HG02884 (cell line): Measurements from ENCODE around the gene FAM216B.
"Not testable (repeated sequence)": the region's sequence is repeated elsewhere in the genome, so short reads cannot be mapped to it uniquely, and the experiment has no call there.

Experiments
- ATAC-seq: cut with Tn5 transposase; IDR thresholded peaks from one replicate; pipeline ENCODE4 v1.9.1; 2021; ENCODE audit warnings: mild to moderate bottlenecking, moderate library complexity; ENCODE audit not compliant: unreplicated experiment

The FAM216B gene

DNA sequence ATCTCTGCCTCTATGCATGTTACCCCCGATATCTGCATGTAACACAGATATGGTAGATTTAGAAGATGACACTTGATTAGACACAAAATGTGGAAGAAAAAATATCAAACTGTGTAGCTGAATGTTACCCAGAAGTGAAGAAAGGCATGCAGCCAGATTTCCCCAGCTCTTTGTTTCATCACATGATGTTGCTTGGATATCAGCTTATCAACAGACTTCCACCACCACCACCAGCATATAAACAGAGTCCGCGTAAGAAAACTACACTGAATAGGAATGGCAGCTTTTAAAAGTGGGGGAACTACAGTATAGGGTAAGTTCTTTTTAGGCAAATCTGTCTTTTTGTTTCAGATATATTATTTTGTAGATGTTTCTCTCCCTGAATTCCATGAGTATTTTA is at the start of gene FAM216B:
TSS of gene FAM216B (plus strand) at position 233 of the 400 bp plus-strand sequence. CDS start 2,484 bp downstream, outside the sequence.
- ATAC-seq: no peak

DNA sequence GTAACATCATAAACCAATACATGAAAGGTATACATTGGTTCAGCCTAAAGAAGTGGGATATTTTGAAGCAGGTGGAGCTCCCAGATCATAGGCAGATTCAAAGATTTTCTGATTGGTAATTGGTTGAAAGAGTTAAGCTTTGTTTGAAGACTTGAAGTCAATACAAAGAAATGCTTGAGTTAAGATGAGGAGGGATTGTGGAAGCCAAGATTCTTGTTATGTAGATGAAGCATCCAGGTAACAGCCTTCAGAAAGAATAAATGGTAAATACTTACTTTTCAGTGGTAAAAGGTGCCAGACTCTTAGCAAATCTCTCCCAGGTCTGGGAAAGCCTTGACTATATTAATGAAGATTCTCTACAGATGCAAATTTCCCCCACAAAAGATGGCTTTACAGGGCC is 49.3 kb upstream of the FAM216B start:
- ATAC-seq: no peak

DNA sequence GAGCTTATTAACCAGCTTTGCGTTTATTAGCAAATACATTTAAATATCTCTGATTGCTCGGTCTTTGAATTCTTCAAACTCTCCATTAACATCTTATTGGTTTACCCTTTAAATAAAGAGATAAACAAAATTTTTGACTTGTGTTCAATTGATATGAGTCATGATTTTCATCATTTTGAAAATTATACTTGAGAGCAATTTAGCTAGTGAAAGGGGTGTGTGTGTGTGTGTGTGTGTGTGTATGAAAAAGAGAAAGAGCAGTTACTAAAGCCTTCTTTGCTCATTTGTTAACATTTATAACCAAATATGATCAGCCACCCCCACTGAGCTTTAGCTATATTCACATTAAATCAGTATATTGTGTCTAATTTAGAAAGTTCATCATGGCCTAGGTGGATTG is 48.3 kb upstream of the FAM216B start:
- ATAC-seq: no peak

DNA sequence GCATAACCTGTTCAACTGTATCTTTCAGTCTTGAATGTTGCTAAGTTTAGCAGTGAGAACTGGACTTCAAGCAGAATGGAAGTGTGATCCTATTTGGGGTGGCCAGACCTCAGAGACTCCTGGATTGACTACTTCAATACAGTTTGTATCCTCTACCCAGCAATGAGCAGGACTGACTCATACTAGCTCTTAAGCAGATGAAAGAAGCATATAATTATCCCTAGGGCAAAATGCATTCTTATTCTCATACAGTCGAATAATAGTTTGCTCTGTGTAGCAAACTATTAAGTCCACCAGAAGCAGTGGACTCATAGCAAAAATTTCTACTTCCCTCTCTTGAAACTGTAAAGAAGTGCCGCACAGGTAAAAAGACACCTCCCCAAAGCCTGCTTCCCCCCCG is 46.4 kb upstream of the FAM216B start:
- no peak for ATAC-seq

DNA sequence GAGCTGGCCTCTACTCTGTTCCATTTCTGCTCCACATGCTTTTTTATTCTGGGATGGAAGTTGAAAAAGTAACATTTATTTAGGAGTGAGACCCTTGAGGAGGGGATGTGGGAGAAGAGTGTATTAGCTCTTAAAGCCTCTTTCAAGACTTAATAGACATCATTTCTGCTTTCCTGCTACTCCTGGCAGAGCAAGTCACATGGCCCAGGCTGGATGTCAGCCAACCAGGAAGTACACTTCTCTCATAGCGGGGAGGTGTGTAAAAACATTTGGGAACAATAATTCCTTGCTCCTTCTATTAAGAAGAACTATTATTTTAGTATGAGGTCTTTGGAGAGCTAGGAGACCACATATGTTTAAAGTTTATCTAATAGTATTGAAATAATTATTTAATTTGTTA is 40.6 kb upstream of the FAM216B start:
- no peak for ATAC-seq

DNA sequence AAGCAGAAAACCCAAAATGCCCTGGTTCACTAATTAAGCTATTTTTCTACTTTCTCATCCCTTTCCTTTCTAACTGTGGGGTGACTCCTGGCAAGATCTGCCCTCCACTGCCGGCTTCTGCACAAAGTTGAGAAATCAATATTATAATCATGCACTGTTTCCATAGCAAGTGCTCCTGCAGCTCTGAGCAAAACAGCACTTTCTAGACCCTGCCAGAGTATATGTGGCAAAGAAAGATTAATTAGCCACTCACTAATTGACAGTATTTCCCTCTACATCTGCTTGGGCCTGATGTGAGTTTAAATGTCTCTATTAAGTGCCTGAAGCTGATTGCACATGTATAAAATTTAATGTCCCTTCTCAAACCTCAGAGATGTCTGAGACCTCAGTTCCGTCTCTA is 39.5 kb upstream of the FAM216B start:
- no peak for ATAC-seq

DNA sequence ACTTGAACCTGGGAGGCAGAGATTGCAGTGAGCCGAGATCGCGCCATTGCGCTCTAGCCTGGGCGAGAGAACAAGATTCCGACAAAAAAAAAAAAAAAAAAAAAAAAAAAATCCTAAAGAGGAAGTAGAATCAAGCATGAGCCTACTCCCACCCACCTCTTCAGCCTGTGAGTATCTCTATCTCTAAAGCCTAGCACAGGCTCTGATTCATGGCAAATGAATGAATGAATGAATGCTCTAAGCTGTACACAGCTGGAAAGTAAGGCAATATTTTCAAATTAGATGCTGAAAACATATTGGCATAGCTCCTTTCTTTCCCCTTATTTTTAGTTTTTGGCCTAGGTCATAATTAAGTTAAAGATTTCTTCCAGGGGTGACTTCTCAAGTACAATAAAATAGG is 35.7 kb upstream of the FAM216B start:
- ATAC-seq: no peak

DNA sequence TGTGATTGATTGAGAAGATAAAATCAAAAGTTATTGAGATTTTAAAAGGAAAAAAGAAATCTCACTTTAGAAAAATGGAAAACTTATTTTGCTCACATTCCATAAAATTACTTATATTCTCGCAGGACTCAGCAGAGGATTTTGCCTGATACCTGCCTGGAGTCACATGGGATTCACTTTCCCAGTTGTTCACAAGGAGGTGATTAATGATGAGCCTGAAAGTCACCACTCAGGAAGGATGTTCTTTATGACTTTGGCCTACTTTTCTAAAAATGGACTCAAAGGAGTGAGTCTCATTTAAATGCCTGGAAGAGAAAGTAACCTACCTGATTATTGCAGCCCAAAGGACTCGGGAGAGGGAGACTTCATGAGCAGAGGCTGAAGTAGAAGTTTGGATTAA is 34.5 kb upstream of the FAM216B start:
- no peak for ATAC-seq

DNA sequence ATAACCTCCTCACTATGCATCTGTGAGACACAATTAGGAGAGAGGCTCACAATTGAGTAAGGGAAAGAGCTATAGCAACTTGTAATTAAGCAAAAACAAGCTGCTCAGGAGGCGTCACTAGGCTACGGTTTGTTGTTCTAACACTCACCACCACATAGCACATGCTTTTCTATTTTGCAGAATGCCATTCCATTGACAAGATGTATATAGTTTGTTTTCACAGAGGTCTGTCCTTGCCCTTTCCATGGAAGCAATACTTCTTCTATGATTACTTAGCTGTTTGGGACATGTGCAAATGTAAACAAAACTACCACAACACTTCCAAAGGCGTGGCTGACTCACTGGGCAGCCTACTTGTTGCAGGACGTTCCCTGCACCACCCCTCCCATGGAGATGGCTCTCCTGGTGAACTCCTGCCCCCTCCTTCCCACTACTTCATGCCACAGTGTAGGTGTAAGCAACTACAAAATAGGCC is 33.9 kb upstream of the FAM216B start:
- ATAC-seq: no peak

DNA sequence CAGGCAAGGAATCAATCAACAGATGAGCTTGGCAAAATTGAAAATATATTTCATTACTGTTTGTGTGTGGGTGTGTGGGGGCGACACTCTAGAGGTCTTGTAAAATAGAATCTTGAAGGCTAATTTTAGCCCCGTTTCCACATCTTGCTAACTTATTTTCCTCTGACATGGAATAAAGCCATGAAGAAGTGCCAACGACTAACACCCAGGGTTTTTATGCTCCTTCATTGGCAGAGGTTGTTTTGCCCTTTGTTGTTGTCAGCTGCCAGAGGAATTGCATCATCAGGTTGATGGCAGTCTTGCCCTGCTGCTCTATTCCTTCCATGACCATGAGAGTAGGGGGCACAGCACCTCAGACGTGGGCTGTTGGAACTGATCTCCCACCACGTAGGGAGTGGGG is 30.6 kb upstream of the FAM216B start:
- no peak for ATAC-seq

DNA sequence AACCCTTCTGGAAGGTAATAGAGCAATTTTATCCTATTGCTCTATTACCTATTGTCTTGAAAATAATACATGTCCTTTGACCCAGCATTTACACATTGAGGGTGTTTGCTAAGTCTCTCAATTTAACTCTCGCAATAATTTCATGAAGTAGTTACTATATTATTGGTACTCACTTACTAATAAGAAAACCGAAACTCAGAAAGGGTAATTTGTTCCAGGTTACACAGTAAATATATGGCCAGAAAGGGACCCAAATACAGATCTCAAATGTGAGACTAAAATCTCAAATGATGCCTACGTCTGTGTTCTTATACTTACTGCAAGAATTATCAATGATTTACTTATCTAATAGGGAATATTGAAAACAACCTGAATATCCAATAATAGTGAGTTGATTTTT is 29.7 kb upstream of the FAM216B start:
- ATAC-seq: peak; percentile 73

DNA sequence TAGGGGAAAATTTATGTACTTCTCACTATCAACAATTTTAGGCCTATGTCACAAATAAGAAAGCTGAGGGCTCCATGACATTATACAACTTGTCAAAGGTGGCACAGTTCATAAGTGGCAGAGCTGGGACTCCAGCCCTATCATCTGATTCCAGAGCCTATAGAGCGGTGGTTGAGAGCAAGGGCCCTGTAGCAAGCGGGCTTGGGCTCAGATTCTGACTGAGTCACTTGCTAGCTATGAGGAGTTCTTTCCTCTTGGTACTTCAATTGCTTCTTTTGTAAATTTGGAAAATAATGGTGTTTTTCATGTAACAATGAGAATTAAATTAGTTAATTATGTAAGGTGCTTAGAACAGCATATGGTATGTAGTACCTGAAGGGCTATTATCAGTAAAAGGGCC is 28.7 kb upstream of the FAM216B start:
- ATAC-seq: no peak

DNA sequence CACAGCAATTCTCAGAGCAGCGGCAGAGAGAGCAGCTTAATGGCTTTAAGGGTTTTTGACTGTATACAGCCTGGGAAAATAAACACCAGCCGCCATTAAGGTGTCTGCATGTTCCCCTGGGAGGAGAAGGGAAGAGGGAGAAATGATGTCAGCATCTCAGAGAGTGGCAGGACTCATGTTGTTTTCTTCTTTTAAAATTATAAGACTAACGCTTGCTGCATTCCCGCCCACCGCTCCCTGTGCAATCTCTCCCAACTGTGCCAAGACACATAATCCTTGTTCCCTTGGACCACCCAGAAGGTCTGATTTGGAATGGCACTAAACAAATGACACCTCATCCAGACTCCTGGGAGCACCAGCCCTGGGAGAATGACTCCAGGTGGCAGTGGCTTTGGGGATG is 27.7 kb upstream of the FAM216B start:
- ATAC-seq: no peak

DNA sequence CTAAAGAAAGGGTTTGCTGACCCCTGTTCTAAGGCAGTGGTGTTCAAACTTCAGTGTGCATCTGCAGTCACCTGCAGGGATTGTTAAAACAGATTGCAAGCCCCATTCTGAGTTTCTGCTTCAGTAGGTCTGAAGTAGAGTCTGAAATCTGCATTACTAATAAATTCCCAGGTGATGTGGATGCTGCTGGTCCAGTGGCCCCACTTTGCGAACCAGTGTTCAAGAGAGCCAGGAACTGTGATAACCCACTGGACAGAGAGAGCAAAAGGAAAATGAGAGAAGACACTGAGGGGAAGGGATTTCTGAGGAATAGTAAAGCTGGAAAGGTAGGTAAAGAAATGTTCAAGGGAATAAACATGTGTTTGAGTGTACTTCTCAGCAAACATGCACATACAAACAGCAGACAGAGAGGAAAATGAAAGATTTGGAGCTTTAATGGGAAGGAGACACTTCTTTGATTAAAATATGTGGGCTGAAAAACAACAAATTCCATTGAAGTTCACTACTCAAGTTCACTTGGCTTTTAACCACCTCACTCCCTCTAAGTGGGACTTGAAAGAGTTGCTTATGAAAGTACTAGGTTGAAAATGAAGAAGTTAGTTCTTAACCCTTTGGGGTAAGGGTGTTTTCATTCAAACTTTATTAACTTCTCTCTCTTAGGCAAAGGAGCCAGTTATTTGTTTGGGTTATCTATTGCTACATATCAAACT is 26.4 kb upstream of the FAM216B start:
- no peak for ATAC-seq

DNA sequence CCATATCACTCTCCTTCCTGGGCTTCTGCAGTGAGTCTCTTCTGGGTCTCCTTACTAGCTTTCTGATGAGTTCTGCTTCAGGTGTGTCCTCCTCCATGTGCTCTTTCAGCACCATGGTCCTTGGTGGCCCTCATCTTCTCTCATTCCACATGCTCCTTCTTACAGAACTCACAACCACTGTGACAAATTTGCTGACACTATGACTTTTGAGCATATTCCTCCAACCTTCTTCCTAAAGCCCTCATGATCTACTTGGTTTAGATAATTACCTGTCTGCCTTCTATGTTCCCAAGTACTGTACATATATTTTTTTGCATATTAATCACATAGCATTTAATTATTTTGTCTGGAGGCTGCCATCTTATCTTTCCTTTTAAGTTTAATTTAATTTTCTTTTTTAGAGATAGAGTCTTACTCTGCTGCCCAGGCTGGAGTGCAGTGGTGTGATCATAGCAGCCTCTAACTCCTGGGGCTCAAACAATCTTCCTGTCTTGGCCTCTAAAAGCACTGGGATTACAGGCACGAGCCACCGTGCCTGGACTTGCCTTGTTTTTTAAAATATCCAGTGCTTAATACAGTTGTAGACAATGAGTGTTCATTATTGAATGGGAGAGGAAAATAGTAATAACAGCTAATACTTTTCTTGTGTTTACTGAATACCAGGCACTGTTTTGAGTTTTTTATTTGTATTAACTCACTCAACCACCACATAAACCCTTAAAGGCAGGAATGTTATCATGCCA is 23.5 kb upstream of the FAM216B start:
- no peak for ATAC-seq

DNA sequence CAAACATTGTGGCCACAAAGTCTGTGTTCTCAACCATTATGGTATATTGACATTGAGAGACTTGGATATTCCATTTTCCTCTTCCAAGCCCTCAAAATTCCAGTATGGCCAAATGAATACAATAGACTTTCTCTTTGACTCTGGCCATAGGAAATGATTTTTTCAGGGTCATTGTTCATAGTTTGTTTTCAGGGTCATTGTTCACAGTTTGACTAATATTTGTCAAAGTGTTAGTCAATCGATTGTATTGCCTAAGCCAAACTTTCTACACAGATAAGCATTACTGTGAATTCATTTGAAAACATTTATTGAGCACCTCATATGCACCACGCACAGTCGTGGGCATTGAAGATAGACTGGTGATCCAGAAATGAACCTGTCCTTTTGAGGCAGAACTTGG is 22.9 kb upstream of the FAM216B start:
- ATAC-seq: no peak

DNA sequence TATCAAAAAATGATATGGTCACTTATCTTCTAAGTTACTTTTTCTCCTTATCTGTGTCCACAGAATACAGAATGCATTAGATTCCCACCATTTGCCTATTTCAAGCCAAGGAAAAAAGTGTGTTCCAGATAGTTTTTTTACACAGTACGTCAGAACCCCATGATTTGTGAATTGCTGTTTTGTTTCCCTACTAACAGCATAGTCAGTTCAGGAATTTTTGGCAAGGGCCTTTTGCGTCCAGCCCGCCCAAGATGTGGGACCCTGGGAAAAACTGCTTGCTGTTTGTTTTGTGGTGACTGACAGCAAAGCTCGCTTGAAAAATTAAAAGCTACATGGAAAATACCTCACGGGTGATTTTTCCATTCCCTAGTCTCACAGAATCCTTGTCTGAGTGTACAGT is 20.4 kb upstream of the FAM216B start:
- ATAC-seq: no peak

DNA sequence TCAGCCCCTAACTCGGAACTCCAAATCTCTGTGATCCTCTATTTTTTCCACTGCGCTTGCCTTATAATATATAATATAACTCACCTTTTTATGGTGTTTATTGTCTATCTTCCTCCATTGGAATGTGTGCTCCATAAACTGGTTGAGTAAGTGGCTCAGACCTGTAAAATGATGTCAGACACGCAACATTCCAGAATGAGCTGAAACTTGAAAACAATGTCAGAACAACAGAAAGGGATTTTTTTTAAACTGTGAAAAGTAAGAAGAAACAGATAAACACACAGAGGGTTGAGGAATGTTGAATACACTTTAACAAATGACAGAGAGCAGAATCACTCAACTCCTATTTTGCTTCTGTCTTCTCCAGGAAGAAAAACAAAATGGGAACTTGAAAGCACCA is 19.1 kb upstream of the FAM216B start:
- no peak for ATAC-seq

DNA sequence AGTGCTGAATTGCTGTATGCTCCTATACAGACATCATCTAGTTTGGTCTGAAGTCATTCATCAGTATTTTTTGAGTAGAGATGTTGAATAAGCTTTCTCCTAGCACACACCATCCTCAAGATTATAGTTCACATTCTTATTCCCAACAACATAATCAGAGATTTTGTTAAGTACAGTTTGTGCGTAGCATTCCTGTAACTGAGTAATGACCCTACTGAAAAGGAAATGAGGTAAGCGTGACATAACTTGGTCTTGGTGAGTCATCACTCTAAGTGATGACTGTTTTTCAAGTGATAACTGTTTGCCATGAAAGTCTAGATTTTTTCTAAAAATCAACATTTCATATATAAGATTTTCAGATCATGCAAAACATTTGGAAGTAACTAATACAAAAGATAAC is 18.5 kb upstream of the FAM216B start:
- no peak for ATAC-seq

DNA sequence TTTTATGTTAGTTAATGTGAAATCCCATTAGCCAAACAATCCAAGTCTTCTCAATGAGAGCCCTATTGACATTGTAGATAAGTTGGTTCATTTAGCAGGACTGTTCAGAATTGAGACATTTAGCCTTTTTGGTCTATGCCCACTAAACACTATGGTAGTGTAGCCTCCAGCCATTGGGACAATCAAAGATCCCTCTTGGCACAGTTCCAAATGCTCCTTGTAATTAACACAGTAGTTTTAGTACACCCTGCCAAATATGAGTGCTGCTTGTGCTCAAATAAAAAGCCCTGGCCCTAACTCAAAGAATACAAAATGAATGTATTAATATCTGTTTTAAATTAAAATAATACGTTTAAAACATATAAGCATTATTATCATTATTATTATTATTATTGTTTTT is 15.4 kb upstream of the FAM216B start:
- no peak for ATAC-seq

DNA sequence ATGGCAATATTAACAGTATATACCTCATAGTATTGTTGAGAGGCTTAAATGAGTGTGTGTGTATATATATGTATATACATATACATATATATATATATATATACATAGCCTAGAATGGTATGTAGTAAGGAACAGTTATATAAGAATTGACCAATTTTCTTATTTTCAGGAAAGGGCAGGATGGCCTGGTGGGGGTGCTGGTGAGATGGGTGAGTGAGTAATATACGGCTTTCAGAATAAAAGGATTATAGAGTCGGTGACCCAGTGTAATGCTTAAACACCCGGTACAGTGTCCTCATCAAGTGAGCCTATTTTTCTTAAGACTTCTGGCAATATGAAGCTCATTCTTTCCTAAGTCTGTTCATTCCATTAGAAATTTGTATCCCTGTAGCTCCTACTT is 11.7 kb upstream of the FAM216B start:
- ATAC-seq: no peak

DNA sequence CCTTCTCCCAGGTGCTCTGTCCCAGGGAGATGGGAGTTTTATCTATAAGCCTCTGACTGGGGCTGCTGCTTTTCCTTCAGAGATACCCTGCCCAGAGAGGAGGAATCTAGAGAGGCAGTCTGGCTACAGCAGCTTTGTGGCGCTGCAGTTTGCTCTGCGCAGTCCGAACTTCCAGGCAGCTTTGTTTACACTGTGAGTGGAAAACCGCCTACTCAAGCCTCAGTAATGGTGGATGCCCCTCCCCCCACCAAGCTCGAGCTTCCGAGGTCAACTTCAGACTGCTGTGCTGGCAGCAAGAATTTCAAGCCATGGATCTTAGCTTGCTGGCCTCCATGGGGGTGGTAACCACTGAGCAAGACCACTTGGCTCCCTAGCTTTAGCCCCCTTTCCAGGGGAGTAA is 4.8 kb upstream of the FAM216B start:
- not testable (repeated sequence) for ATAC-seq

DNA sequence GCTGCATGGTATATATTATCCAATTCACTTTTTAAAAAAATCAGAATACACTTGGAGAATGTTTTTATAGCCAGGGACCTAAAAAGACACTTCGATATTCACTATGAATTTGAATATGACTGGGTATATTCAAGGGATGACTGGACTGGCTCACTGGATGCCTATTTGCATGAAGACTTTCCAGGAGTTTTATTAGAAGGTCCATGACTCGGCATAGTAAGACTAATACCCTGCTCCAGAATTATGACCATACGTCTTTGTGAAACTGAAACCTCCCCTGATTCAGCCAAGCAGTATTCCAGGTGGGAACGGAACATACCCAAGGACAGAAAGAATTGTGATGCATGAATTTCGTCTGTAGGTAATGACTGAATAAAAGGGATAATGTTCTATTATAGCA is 3.9 kb upstream of the FAM216B start:
- ATAC-seq: no peak
